Breast epithelium (tissue), 3 donors: Measurements from ENCODE around the gene THSD4.

ENCODE experiments used
- POLR2A ChIP-seq: fragments of 450-650 bp; IDR thresholded peaks from one replicate; pipeline ENCODE4 v1.6.1; 2016; ENCODE audit warnings: antibody characterized with exemption, mild to moderate bottlenecking, moderate library complexity
- TF ChIP-seq, protein P1 (sequence below), 3 donors: fragments of 450-650 bp; IDR thresholded peaks; one replicate each; pipeline ENCODE4 v1.5.1; 2016 to 2017; ENCODE audit warnings: antibody characterized with exemption in 3 of 3, mild to moderate bottlenecking in 3 of 3, moderate library complexity in 3 of 3

DNA sequence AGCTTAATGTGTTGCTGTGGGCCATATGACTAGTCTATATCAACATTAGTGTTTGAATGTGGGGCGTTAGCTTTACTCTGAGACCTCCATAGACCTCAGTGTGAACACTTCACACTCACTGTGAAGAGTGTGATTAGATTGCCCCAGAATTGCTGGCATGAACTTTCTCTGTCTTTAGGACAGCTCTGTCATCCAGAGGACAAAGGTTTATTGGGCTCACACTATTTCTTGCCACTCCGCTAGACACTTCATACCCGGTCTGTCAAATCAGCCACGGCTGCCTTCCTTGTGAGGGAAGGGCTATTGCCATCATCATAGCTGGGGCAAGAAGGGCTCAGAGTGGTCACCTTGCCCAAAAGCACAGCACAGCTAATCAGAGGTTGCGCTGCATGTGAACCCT is 378.3 kb downstream of the THSD4 start:
- TF ChIP-seq, protein P1, sequence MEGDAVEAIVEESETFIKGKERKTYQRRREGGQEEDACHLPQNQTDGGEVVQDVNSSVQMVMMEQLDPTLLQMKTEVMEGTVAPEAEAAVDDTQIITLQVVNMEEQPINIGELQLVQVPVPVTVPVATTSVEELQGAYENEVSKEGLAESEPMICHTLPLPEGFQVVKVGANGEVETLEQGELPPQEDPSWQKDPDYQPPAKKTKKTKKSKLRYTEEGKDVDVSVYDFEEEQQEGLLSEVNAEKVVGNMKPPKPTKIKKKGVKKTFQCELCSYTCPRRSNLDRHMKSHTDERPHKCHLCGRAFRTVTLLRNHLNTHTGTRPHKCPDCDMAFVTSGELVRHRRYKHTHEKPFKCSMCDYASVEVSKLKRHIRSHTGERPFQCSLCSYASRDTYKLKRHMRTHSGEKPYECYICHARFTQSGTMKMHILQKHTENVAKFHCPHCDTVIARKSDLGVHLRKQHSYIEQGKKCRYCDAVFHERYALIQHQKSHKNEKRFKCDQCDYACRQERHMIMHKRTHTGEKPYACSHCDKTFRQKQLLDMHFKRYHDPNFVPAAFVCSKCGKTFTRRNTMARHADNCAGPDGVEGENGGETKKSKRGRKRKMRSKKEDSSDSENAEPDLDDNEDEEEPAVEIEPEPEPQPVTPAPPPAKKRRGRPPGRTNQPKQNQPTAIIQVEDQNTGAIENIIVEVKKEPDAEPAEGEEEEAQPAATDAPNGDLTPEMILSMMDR (IDR thresholded peaks at IDR 0.05), result no peak
- TF ChIP-seq POLR2A, result no peak
